Astrocyte of the hippocampus (primary cell): Measurements from ENCODE around the gene TMEM82.

Experiments used
- DNase-seq: peaks from one replicate; pipeline ENCODE4 v3.0.0; 2011; ENCODE audit warnings: low read depth, low spot score

The TMEM82 gene

GRCh38 chr1:15720861-15721260 lies 21.4 kb upstream of the TMEM82 start:
- no peak for DNase-seq

GRCh38 chr1:15722411-15722810 lies 19.9 kb upstream of the TMEM82 start:
- DNase-seq = no peak

GRCh38 chr1:15722836-15723532 lies 19.3 kb upstream of the TMEM82 start:
- no peak for DNase-seq

GRCh38 chr1:15723631-15724246 lies 18.6 kb upstream of the TMEM82 start:
- no peak for DNase-seq

GRCh38 chr1:15724949-15725880 lies 17.1 kb upstream of the TMEM82 start:
- DNase-seq = no peak

- DNase-seq = no peak
These were observed 15.8 kb upstream of the TMEM82 start for GRCh38 chr1:15726508-15726907.

- no peak for DNase-seq
These were observed 15.3 kb upstream of the TMEM82 start for GRCh38 chr1:15727021-15727420.

GRCh38 chr1:15727424-15727823 lies 14.9 kb upstream of the TMEM82 start:
- DNase-seq = no peak

GRCh38 chr1:15727866-15728534 lies 14.3 kb upstream of the TMEM82 start:
- no peak for DNase-seq

- no peak for DNase-seq
These were observed 13.2 kb upstream of the TMEM82 start for GRCh38 chr1:15728937-15729657.

GRCh38 chr1:15730423-15730822 lies 11.9 kb upstream of the TMEM82 start:
- DNase-seq = no peak

GRCh38 chr1:15730936-15731335 lies 11.4 kb upstream of the TMEM82 start:
- DNase-seq = no peak

- no peak for DNase-seq
These were observed 10.3 kb upstream of the TMEM82 start for GRCh38 chr1:15731735-15732685.

- no peak for DNase-seq
These were observed 9.6 kb upstream of the TMEM82 start for GRCh38 chr1:15732686-15733081.

GRCh38 chr1:15733218-15733725 lies 9.0 kb upstream of the TMEM82 start:
- no peak for DNase-seq

- DNase-seq = no peak
These were observed 8.5 kb upstream of the TMEM82 start for GRCh38 chr1:15733726-15734226.

- no peak for DNase-seq
These were observed 8.0 kb upstream of the TMEM82 start for GRCh38 chr1:15734296-15734695.

GRCh38 chr1:15734901-15735300 lies 7.4 kb upstream of the TMEM82 start:
- DNase-seq = no peak

- DNase-seq = no peak
These were observed 6.8 kb upstream of the TMEM82 start for GRCh38 chr1:15735304-15736037.
